NCI-H2227 (cell line): ENCODE data around the gene TTC13.

Experiments
- DNase-seq: peaks from one replicate; lab custom pipeline; 2025; ENCODE audit not compliant: unreplicated experiment; lab: John Stamatoyannopoulos, UW

TTC13 gene

GRCh38 chr1:230877146-230877923 is 101.3 kb downstream of the TTC13 start:
- no peak for DNase-seq

- DNase-seq, result no peak
Measured at GRCh38 chr1:230876660-230877059, 102.0 kb downstream of the TTC13 start.

GRCh38 chr1:230875370-230875769 is 103.3 kb downstream of the TTC13 start:
- DNase-seq, result no peak

- DNase-seq, result no peak
Measured at GRCh38 chr1:230870916-230871315, 107.7 kb downstream of the TTC13 start.

GRCh38 chr1:230869500-230869899 is 109.2 kb downstream of the TTC13 start:
- DNase-seq, result no peak

GRCh38 chr1:230868736-230869385 is 109.8 kb downstream of the TTC13 start:
- DNase-seq, result peak; percentile 86

- peak; percentile 86 for DNase-seq
Measured at GRCh38 chr1:230867903-230868735, 110.5 kb downstream of the TTC13 start, which contains the start of gene C1orf198. C1orf198 (minus strand) TSS chr1:230868521; CDS start chr1:230868512, 9 bp downstream.

- DNase-seq, result no peak
Measured at GRCh38 chr1:230867101-230867902, 111.4 kb downstream of the TTC13 start.

GRCh38 chr1:230866171-230867070 is 112.2 kb downstream of the TTC13 start:
- DNase-seq, result no peak

- no peak for DNase-seq
Measured at GRCh38 chr1:230865062-230865817, 113.4 kb downstream of the TTC13 start.

- DNase-seq, result no peak
Measured at GRCh38 chr1:230864441-230864840, 114.2 kb downstream of the TTC13 start.

- no peak for DNase-seq
Measured at GRCh38 chr1:230863449-230863848, 115.2 kb downstream of the TTC13 start.

- no peak for DNase-seq
Measured at GRCh38 chr1:230861970-230862595, 116.6 kb downstream of the TTC13 start.

- no peak for DNase-seq
Measured at GRCh38 chr1:230861489-230861888, 117.2 kb downstream of the TTC13 start.

- no peak for DNase-seq
Measured at GRCh38 chr1:230860617-230861384, 117.9 kb downstream of the TTC13 start.

- no peak for DNase-seq
Measured at GRCh38 chr1:230858918-230859729, 119.5 kb downstream of the TTC13 start.

GRCh38 chr1:230858236-230858820 is 120.3 kb downstream of the TTC13 start:
- DNase-seq, result no peak
